Measurements from ENCODE around the gene MYBPHL.

MYBPHL gene

GRCh38 chr1:109335091-109335490 is 28.3 kb upstream of the MYBPHL start:
- no peaks in the 10 kb centered on the region for H3K36me3 ChIP-seq (ENCODE audit: control insufficient read depth, insufficient read depth, low read length)
- no peaks in the 10 kb centered on the region for H3K27me3 ChIP-seq (replicated peaks; ENCODE audit: control insufficient read depth, insufficient read depth, low read length)
- DNase-seq (ENCODE audit: extremely low read depth, insufficient read length): no peak
- H3K4me3 ChIP-seq (replicated peaks; ENCODE audit: low read depth, low read length): no peak overlapping the region
- no peak for TF ChIP-seq CTCF (IDR thresholded peaks at IDR 0.05; ENCODE audit: insufficient read depth, low read length, poor library complexity, severe bottlenecking)

DNA sequence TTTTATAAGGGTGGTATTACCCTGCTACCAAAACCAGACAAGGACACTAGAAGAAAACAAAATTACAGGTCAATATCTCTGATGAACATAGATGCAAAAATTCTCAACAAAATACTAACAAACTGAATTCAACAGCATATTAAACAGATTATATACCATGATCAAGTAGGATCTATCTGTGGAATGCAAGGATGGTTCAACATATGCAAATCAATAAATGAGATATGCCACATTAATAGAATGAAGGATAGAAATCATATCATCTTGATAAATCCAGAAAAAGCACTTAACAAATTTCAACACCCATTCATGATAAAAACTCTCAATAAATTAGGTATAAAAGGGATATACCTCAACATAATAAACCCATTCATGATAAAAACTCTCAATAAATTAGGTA is 24.3 kb upstream of the MYBPHL start:
- Histone ChIP-seq H3K36me3 (ENCODE audit: control insufficient read depth, insufficient read depth, low read length) (no peaks in the 10 kb centered on the region), H3K4me3 (replicated peaks; ENCODE audit: low read depth, low read length) (no peak overlapping the region), H3K27me3 (replicated peaks; ENCODE audit: control insufficient read depth, insufficient read depth, low read length) (no peaks in the 10 kb centered on the region)
- no peak for TF ChIP-seq CTCF (IDR thresholded peaks at IDR 0.05; ENCODE audit: insufficient read depth, low read length, poor library complexity, severe bottlenecking)
- no peak for DNase-seq (ENCODE audit: extremely low read depth, insufficient read length)

- Histone ChIP-seq H3K4me3 (replicated peaks; ENCODE audit: low read depth, low read length) (no peak overlapping the region), H3K27me3 (replicated peaks; ENCODE audit: control insufficient read depth, insufficient read depth, low read length) (no peaks in the 10 kb centered on the region), H3K36me3 (ENCODE audit: control insufficient read depth, insufficient read depth, low read length) (no peaks in the 10 kb centered on the region)
- DNase-seq (ENCODE audit: extremely low read depth, insufficient read length): no peak
- no peak for TF ChIP-seq CTCF (IDR thresholded peaks at IDR 0.05; ENCODE audit: insufficient read depth, low read length, poor library complexity, severe bottlenecking)
Observed at GRCh38 chr1:109327285-109327684, 20.5 kb upstream of the MYBPHL start.

DNA sequence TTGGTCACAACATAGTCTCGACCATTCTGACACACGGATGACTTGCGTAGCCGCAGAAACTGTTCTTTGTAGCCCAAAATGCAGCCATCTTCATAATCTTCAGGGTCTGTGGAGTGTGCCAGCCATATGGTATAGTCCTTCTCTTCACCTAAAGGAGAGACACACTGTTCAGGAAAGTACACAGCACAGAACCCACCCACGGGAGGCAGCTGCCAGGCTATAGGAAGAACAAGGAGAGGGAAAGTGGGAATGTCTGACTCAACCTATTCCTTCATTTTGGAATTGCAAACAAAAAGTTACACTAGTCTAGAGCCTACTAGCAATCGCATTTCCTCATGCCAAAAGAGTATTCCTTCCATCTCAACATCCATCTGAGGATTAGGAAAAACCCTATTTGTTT is 16.2 kb upstream of the MYBPHL start:
- TF ChIP-seq CTCF (IDR thresholded peaks at IDR 0.05; ENCODE audit: insufficient read depth, low read length, poor library complexity, severe bottlenecking): no peak
- Histone ChIP-seq H3K4me3 (replicated peaks; ENCODE audit: low read depth, low read length) (no peak overlapping the region), H3K27me3 (replicated peaks; ENCODE audit: control insufficient read depth, insufficient read depth, low read length) (no peaks in the 10 kb centered on the region), H3K36me3 (ENCODE audit: control insufficient read depth, insufficient read depth, low read length) (no peaks in the 10 kb centered on the region)
- no peak for DNase-seq (ENCODE audit: extremely low read depth, insufficient read length)

- H3K27me3 ChIP-seq (replicated peaks; ENCODE audit: control insufficient read depth, insufficient read depth, low read length): no peaks in the 10 kb centered on the region
- H3K4me3 ChIP-seq (replicated peaks; ENCODE audit: low read depth, low read length): no peak overlapping the region
- DNase-seq (ENCODE audit: extremely low read depth, insufficient read length): no peak
- TF ChIP-seq CTCF (IDR thresholded peaks at IDR 0.05; ENCODE audit: insufficient read depth, low read length, poor library complexity, severe bottlenecking): no peak
- no peaks in the 10 kb centered on the region for H3K36me3 ChIP-seq (ENCODE audit: control insufficient read depth, insufficient read depth, low read length)
Observed at GRCh38 chr1:109319114-109319513, 12.3 kb upstream of the MYBPHL start.

- Histone ChIP-seq H3K36me3 (ENCODE audit: control insufficient read depth, insufficient read depth, low read length) (no peaks in the 10 kb centered on the region), H3K27me3 (replicated peaks; ENCODE audit: control insufficient read depth, insufficient read depth, low read length) (no peaks in the 10 kb centered on the region; the same call in 1 of the 2 replicates), H3K4me3 (replicated peaks; ENCODE audit: low read depth, low read length) (no peak overlapping the region)
- DNase-seq (ENCODE audit: extremely low read depth, insufficient read length): no peak
- TF ChIP-seq CTCF (IDR thresholded peaks at IDR 0.05; ENCODE audit: insufficient read depth, low read length, poor library complexity, severe bottlenecking): no peak
Observed at GRCh38 chr1:109316506-109316905, 9.7 kb upstream of the MYBPHL start.
